B cell (primary cell): ENCODE data around the gene C9orf72. TPM values are rescaled to one million over a fixed set of nuclear protein-coding genes. Genes with fewer than 3 reads are reported as not detected.

Experiments
- ATAC-seq: fragments of 200-7000 bp; cut with Tn5 transposase; one replicate; pipeline ENCODE4 v1.10.0; 2021; ENCODE audit warnings: low read depth, mild to moderate bottlenecking, moderate number of reproducible peaks, moderate library complexity
- CTCF ChIA-PET: fragments of 350-600 bp; sonication (Branson Sonifier 250); formaldehyde crosslinking; loops from one replicate; lab custom pipeline; 2021; ENCODE audit warnings: antibody characterized with exemption, inconsistent platforms; lab: Charles Lee
- POLR2A ChIA-PET: fragments of 350-600 bp; sonication (Branson Sonifier 250); formaldehyde crosslinking; loops from one replicate; lab custom pipeline; 2021; ENCODE audit warnings: antibody characterized with exemption; lab: Charles Lee
- DNase-seq: peaks from one replicate; pipeline ENCODE4 v3.0.0; 2013
- H2AFZ ChIP-seq: 2 replicates; pipeline ENCODE4 v1.6.1; 2012; ENCODE audit warnings: mild to moderate bottlenecking, low read depth, low read length; ENCODE audit not compliant: insufficient read depth, poor library complexity, severe bottlenecking
- H3K27ac ChIP-seq, 2 donors: 1 replicate in 1 of 2; 2 replicates in 1 of 2; pipeline ENCODE4 v1.5.1; 2012 to 2013; ENCODE audit warnings: low read length in 2 of 2, mild to moderate bottlenecking in 2 of 2, moderate library complexity in 1 of 2
- H3K27me3 ChIP-seq, 4 experiments: fragments of 200-600 bp in 1 of 4; sonication (generic) in 1 of 4; replicated peaks in 1 of 4; 1 replicate in 2 of 4; 2 replicates in 2 of 4; pipeline versions ENCODE4 v1.6.1 to v1.7.0; 2013 to 2016; ENCODE audit warnings: low read length in 3 of 4, mild to moderate bottlenecking in 2 of 4, mixed read lengths in 1 of 4, moderate library complexity in 1 of 4; ENCODE audit not compliant: insufficient read depth in 4 of 4, control insufficient read depth in 3 of 4; ENCODE audit errors: control extremely low read depth in 1 of 4
- H3K36me3 ChIP-seq, 2 experiments: replicated peaks in 1 of 2; 1 replicate in 1 of 2; 2 replicates in 1 of 2; pipeline versions ENCODE4 v1.6.1 to v1.7.1; 2013; ENCODE audit warnings: low read length in 1 of 2; ENCODE audit not compliant: insufficient read depth in 2 of 2, control insufficient read depth in 1 of 2; ENCODE audit errors: control extremely low read depth in 1 of 2, extremely low read depth in 1 of 2
- H3K4me1 ChIP-seq, 2 donors: fragments of 200-600 bp in 1 of 2; sonication (generic) in 1 of 2; 1 replicate in 1 of 2; 2 replicates in 1 of 2; pipeline versions ENCODE4 v1.5.1 to v1.6.1; 2013 to 2017; ENCODE audit warnings: low read length in 2 of 2; ENCODE audit not compliant: control insufficient read depth in 2 of 2, insufficient read depth in 2 of 2
- H3K4me2 ChIP-seq: replicated peaks from 2 replicates; pipeline ENCODE3; 2012; ENCODE audit warnings: mild to moderate bottlenecking, low read depth, low read length; ENCODE audit not compliant: poor library complexity, severe bottlenecking
- H3K4me3 ChIP-seq, 5 experiments: fragments of 200-600 bp in 1 of 5; sonication (generic) in 1 of 5; 1 replicate in 3 of 5; 2 replicates in 2 of 5; pipeline versions ENCODE4 v1.5.1 to v1.7.0; 2011 to 2016; ENCODE audit warnings: low read length in 4 of 5, mild to moderate bottlenecking in 4 of 5, low read depth in 2 of 5, control low read depth in 1 of 5, moderate library complexity in 1 of 5; ENCODE audit not compliant: insufficient read depth in 1 of 5; ENCODE audit errors: control extremely low read depth in 1 of 5, extremely low read depth in 1 of 5
- H3K79me2 ChIP-seq: fragments of 200-600 bp; sonication (generic); one replicate; pipeline ENCODE4 v1.6.0; 2016; ENCODE audit warnings: low read length; ENCODE audit not compliant: control insufficient read depth, insufficient read depth
- H3K9ac ChIP-seq: fragments of 200-600 bp; sonication (generic); 2 replicates; pipeline ENCODE4 v1.6.1; 2017; ENCODE audit warnings: mild to moderate bottlenecking, low read length, moderate library complexity
- H3K9me3 ChIP-seq, 3 donors: one replicate each; pipeline versions ENCODE4 v1.6.1 to v1.7.1; 2013; ENCODE audit warnings: low read length in 2 of 3; ENCODE audit not compliant: control insufficient read depth in 2 of 3, insufficient read depth in 1 of 3; ENCODE audit errors: control extremely low read depth in 1 of 3
- H4K20me1 ChIP-seq: 2 replicates; pipeline ENCODE4 v1.6.0; 2012; ENCODE audit warnings: mild to moderate bottlenecking, low read length; ENCODE audit not compliant: insufficient read depth, control insufficient read depth, poor library complexity, severe bottlenecking
- H3K27ac Mint-ChIP-seq: one replicate; pipeline ENCODE4 v1.8.0; 2021; ENCODE audit warnings: mixed read lengths
- H3K27me3 Mint-ChIP-seq: one replicate; pipeline ENCODE4 v1.8.0; 2021; ENCODE audit warnings: mixed read lengths
- H3K4me1 Mint-ChIP-seq: one replicate; pipeline ENCODE4 v1.8.0; 2021; ENCODE audit warnings: mixed read lengths
- H3K4me3 Mint-ChIP-seq: one replicate; pipeline ENCODE4 v1.8.0; 2021; ENCODE audit warnings: mixed read lengths
- H3K9me3 Mint-ChIP-seq: one replicate; pipeline ENCODE4 v1.8.0; 2022; ENCODE audit warnings: mixed read lengths; ENCODE audit not compliant: insufficient read depth
- CTCF ChIP-seq: fragments of 200-600 bp; IDR thresholded peaks from one replicate; pipeline ENCODE4 v1.8.0; 2022; ENCODE audit warnings: antibody characterized with exemption, mild to moderate bottlenecking
- EZH2 ChIP-seq: IDR thresholded peaks from 2 replicates; pipeline ENCODE4 v1.6.1; 2012; ENCODE audit warnings: borderline replicate concordance, low read depth, mild to moderate bottlenecking, moderate library complexity, low read length; ENCODE audit not compliant: insufficient read depth, poor library complexity, severe bottlenecking
- WGBS: methylation state at CpG from one replicate; pipeline ENCODE4 v1.1.5; 2013; ENCODE audit warnings: missing lambda C conversion rate; ENCODE audit not compliant: insufficient coverage; 5-methylcytosine and 5-hydroxymethylcytosine counted together
- intact Hi-C: fragments of 100-400 bp; cut with micrococcal nuclease; formaldehyde crosslinking; loops from one replicate; pipeline ENCODE4 v1.10.0; 2022
- polyA plus RNA-seq: library from polyadenylated mRNA; depleted of rRNA; stranded (reverse); fragments of >200 nt; gene quantifications from 2 replicates; pipeline ENCODE4 v1.2.3, GENCODE V29; 2012
- total RNA-seq, 2 donors: library from RNA; stranded (reverse); fragments of 120-200 nt in 1 of 2; gene quantifications; 1 replicate in 1 of 2; 2 replicates in 1 of 2; pipeline versions ENCODE4 v1.2.3 to v1.2.4, GENCODE V29; 2013 to 2022

The C9orf72 gene
- total and polyA plus RNA-seq, 2 donors (not counting 1 experiment from before 2014, with no cell fraction given), result 18.3 to 27.6 TPM

- Histone ChIP-seq H3K9me3 (no peaks in the 10 kb centered on the region), H3K4me1 (no peaks in the 10 kb centered on the region), H3K79me2 (no peaks in the 10 kb centered on the region), H2AFZ (peak overlapping the region; percentile 26), H3K36me3 (no peaks in the 10 kb centered on the region), H3K4me3 (no peak overlapping the region), H3K27ac (no peak overlapping the region), H3K4me2 (no peak overlapping the region), H4K20me1 (no peaks in the 10 kb centered on the region), H3K27me3 (no peaks in the 10 kb centered on the region), H3K9ac (no peak overlapping the region)
- no peak overlapping the region for H3K27ac Mint-ChIP-seq
- no peaks in the 10 kb centered on the region for H3K27me3 Mint-ChIP-seq
- H3K9me3 Mint-ChIP-seq, result no peaks in the 10 kb centered on the region
- peak; percentile 24 for DNase-seq
- ChIA-PET POLR2A (interaction anchor here (0.6 kb wide), 1 partner anchor 239 kb away, joined by 4 read pairs; no protein-coding TSS in a partner anchor), CTCF (interaction anchor here (0.6 to 1.0 kb wide), 2 partner anchors 13 to 58 kb away, joined by 3 to 5 read pairs; no protein-coding TSS in a partner anchor)
- H3K4me1 Mint-ChIP-seq, result peaks cover 5% of the 10 kb centered on the region
- no peak for TF ChIP-seq EZH2
- no peak for TF ChIP-seq CTCF
- intact Hi-C loops, result no loop called here
- WGBS, result 22% methylated on average over 2 of the region's 6 CpGs
- ATAC-seq, result peak; percentile 24
- no peak overlapping the region for H3K4me3 Mint-ChIP-seq
These were observed 29.0 kb upstream of the C9orf72 start for GRCh38 chr9:27602142-27602861.

- no peaks in the 10 kb centered on the region for H3K79me2 ChIP-seq
- ChIA-PET POLR2A (interaction anchor here (0.6 kb wide), 1 partner anchor 238 kb away, joined by 4 read pairs; no protein-coding TSS in a partner anchor), CTCF (interaction anchor here (1.0 kb wide), 1 partner anchor 12 kb away, joined by 3 read pairs; no protein-coding TSS in a partner anchor)
- Mint-ChIP-seq H3K4me1 (peaks cover 5% of the 10 kb centered on the region), H3K27me3 (no peaks in the 10 kb centered on the region), H3K9me3 (no peaks in the 10 kb centered on the region), H3K4me3 (no peak overlapping the region), H3K27ac (no peak overlapping the region)
- peak overlapping the region; percentile 26 for H2AFZ ChIP-seq
- 94% methylated on average over 6 of the region's 6 CpGs for WGBS
- DNase-seq (no peak), ATAC-seq (no peak)
- no peak overlapping the region for H3K9ac ChIP-seq
- H3K36me3 ChIP-seq, result no peaks in the 10 kb centered on the region
- H3K4me3 ChIP-seq, result no peak overlapping the region
- H3K9me3 ChIP-seq, result no peaks in the 10 kb centered on the region
- no peak overlapping the region for H3K4me2 ChIP-seq
- H4K20me1 ChIP-seq, result no peaks in the 10 kb centered on the region
- intact Hi-C loops, result no loop called here
- H3K27ac ChIP-seq, result no peak overlapping the region
- TF ChIP-seq EZH2, result no peak
- no peak for TF ChIP-seq CTCF
- H3K4me1 ChIP-seq, result no peaks in the 10 kb centered on the region
- H3K27me3 ChIP-seq, result no peaks in the 10 kb centered on the region
These were observed 28.1 kb upstream of the C9orf72 start for GRCh38 chr9:27601396-27601795.
